Stimulated activated CD4-positive, alpha-beta T cell treated with anti-CD3 and anti-CD28 coated beads, Interleukin-15, amount 100 ng/mL, for 48 hours (primary cell): ENCODE measurements around the gene WARS2.

Source experiments
- DNase-seq, 2 donors: peaks; one replicate each; pipeline ENCODE4 v3.0.0-alpha.2; 2020; ENCODE audit warnings: low read depth in 2 of 2

WARS2 gene

GRCh38 chr1:119083980-119084379, 56.5 kb downstream of the WARS2 start:
- DNase-seq, result no peak

GRCh38 chr1:119083479-119083878, 57.0 kb downstream of the WARS2 start:
- DNase-seq, result no peak

GRCh38 chr1:119081700-119082099, 58.8 kb downstream of the WARS2 start:
- DNase-seq, result no peak

GRCh38 chr1:119081267-119081666, 59.2 kb downstream of the WARS2 start:
- DNase-seq, result no peak

GRCh38 chr1:119080586-119080985, 59.9 kb downstream of the WARS2 start:
- no peak for DNase-seq

- no peak for DNase-seq
Observed at GRCh38 chr1:119079881-119080280, 60.6 kb downstream of the WARS2 start.

GRCh38 chr1:119075614-119076013, 64.8 kb downstream of the WARS2 start:
- DNase-seq, result no peak

- DNase-seq, result no peak
Observed at GRCh38 chr1:119071321-119071720, 69.1 kb downstream of the WARS2 start.

- no peak for DNase-seq
Observed at GRCh38 chr1:119069682-119070081, 70.8 kb downstream of the WARS2 start.

GRCh38 chr1:119068427-119068826, 72.0 kb downstream of the WARS2 start:
- DNase-seq, result no peak

- no peak for DNase-seq
Observed at GRCh38 chr1:119061700-119062099, 78.8 kb downstream of the WARS2 start.

GRCh38 chr1:119055568-119055967, 84.9 kb downstream of the WARS2 start:
- DNase-seq, result no peak

- DNase-seq, result no peak
Observed at GRCh38 chr1:119053917-119054316, 86.5 kb downstream of the WARS2 start.

GRCh38 chr1:119052267-119052666, 88.2 kb downstream of the WARS2 start:
- DNase-seq, result no peak

- no peak for DNase-seq
Observed at GRCh38 chr1:119048624-119049404, 91.6 kb downstream of the WARS2 start.

- DNase-seq, result no peak
Observed at GRCh38 chr1:119046785-119047438, 93.5 kb downstream of the WARS2 start.

GRCh38 chr1:119046429-119046784, 94.0 kb downstream of the WARS2 start:
- no peak for DNase-seq

GRCh38 chr1:119045096-119045746, 95.2 kb downstream of the WARS2 start:
- DNase-seq, result no peak

- DNase-seq, result no peak
Observed at GRCh38 chr1:119040906-119041305, 99.5 kb downstream of the WARS2 start.

GRCh38 chr1:119040489-119040888, 100.0 kb downstream of the WARS2 start:
- no peak for DNase-seq

- no peak for DNase-seq
Observed at GRCh38 chr1:119038363-119038762, 102.1 kb downstream of the WARS2 start.

GRCh38 chr1:119034359-119034758, 106.1 kb downstream of the WARS2 start:
- DNase-seq, result no peak

- DNase-seq, result no peak
Observed at GRCh38 chr1:119032986-119033385, 107.5 kb downstream of the WARS2 start.
